ENCODE results near the gene TIPARP.

The TIPARP gene

GRCh38 chr3:156745766-156746165 is 71.4 kb downstream of the TIPARP start:
- DNase-seq: no peak

GRCh38 chr3:156747046-156747445 is 72.7 kb downstream of the TIPARP start:
- no peak for DNase-seq

- DNase-seq: no peak
Observed at GRCh38 chr3:156749244-156749643, 74.9 kb downstream of the TIPARP start.

GRCh38 chr3:156750191-156750873 is 75.9 kb downstream of the TIPARP start:
- no peak for DNase-seq

GRCh38 chr3:156750874-156751245 is 76.5 kb downstream of the TIPARP start:
- no peak for DNase-seq

- DNase-seq: no peak
Observed at GRCh38 chr3:156751461-156752025, 77.2 kb downstream of the TIPARP start.
